GM23248 (cell line): ENCODE data around the gene RXYLT1. TPM values are rescaled to one million over a fixed set of nuclear protein-coding genes. Genes with fewer than 3 reads are reported as not detected.

Experiments used
- DNase-seq: peaks from one replicate; pipeline ENCODE4 v3.0.0-alpha.2; 2015
- H2AFZ ChIP-seq: fragments of 200-600 bp; sonication (generic); 2 replicates; pipeline ENCODE4 v1.6.1; 2016; ENCODE audit warnings: antibody characterized with exemption
- H3F3A ChIP-seq: fragments of 200-600 bp; sonication (generic); 2 replicates; pipeline ENCODE4 v1.6.1; 2016; ENCODE audit warnings: mild to moderate bottlenecking, antibody characterized with exemption, mixed run types; ENCODE audit not compliant: insufficient read depth
- H3K27ac ChIP-seq: fragments of 200-600 bp; sonication (generic); 2 replicates; pipeline ENCODE4 v1.5.1; 2016; ENCODE audit warnings: mild to moderate bottlenecking
- H3K27me3 ChIP-seq: fragments of 200-600 bp; sonication (generic); replicated peaks from 2 replicates; pipeline ENCODE4 v1.6.1; 2016; ENCODE audit warnings: mild to moderate bottlenecking; ENCODE audit not compliant: insufficient read depth
- H3K36me3 ChIP-seq: fragments of 200-600 bp; sonication (generic); 2 replicates; pipeline ENCODE4 v1.6.1; 2016; ENCODE audit warnings: low read depth, mild to moderate bottlenecking
- H3K4me1 ChIP-seq: fragments of 200-600 bp; sonication (generic); 2 replicates; pipeline ENCODE4 v1.6.1; 2016; ENCODE audit warnings: mild to moderate bottlenecking; ENCODE audit not compliant: insufficient read depth
- H3K4me2 ChIP-seq: fragments of 200-600 bp; sonication (generic); one replicate; pipeline ENCODE4 v1.6.1; 2016; ENCODE audit warnings: mild to moderate bottlenecking; ENCODE audit not compliant: unreplicated experiment
- H3K4me3 ChIP-seq: fragments of 200-600 bp; sonication (generic); 2 replicates; pipeline ENCODE4 v1.5.1; 2016; ENCODE audit warnings: mild to moderate bottlenecking
- H3K79me2 ChIP-seq: fragments of 200-600 bp; sonication (generic); 2 replicates; pipeline ENCODE4 v1.6.1; 2016; ENCODE audit warnings: mild to moderate bottlenecking; ENCODE audit not compliant: insufficient read depth
- H3K9ac ChIP-seq: fragments of 200-600 bp; sonication (generic); 2 replicates; pipeline ENCODE4 v1.6.1; 2016; ENCODE audit warnings: mild to moderate bottlenecking
- H3K9me2 ChIP-seq: fragments of 200-600 bp; sonication (generic); 2 replicates; pipeline ENCODE4 v1.6.1; 2016; ENCODE audit warnings: mixed run types, mild to moderate bottlenecking, moderate library complexity; ENCODE audit not compliant: insufficient read depth
- H3K9me3 ChIP-seq: fragments of 200-600 bp; sonication (generic); one replicate; pipeline ENCODE4 v1.6.1; 2017; ENCODE audit warnings: low read depth
- H4K20me1 ChIP-seq: fragments of 200-600 bp; sonication (generic); 2 replicates; pipeline ENCODE4 v1.6.0; 2016; ENCODE audit not compliant: insufficient read depth
- EZH2 ChIP-seq: fragments of 200-600 bp; sonication (generic); IDR thresholded peaks from 2 replicates; pipeline ENCODE4 v1.6.1; 2018; ENCODE audit warnings: antibody characterized with exemption, mild to moderate bottlenecking; ENCODE audit not compliant: insufficient read depth, poor library complexity, severe bottlenecking
- EZH2phosphoT487 ChIP-seq: fragments of 200-600 bp; sonication (generic); IDR thresholded peaks from 2 replicates; pipeline ENCODE4 v1.6.1; 2018; ENCODE audit warnings: antibody characterized with exemption, moderate library complexity, mild to moderate bottlenecking, low read depth; ENCODE audit not compliant: insufficient read depth
- WGBS, 2 experiments: methylation state at CpG; one replicate each; pipeline ENCODE4 v1.1.6; 2015 to 2017; ENCODE audit warnings: low lambda C conversion rate in 2 of 2, low coverage in 1 of 2; ENCODE audit errors: missing lambda C conversion rate in 2 of 2; 5-methylcytosine and 5-hydroxymethylcytosine counted together
- in situ Hi-C: fragments of 300-500 bp; cut with MboI; formaldehyde crosslinking; loops from 2 replicates; pipeline ENCODE4 v1.15.0; 2020
- polyA plus RNA-seq: library from polyadenylated mRNA; unstranded; fragments of >200 nt; fragmentation: Nextera tagmentation; extraction: Ambion mirVana; gene quantifications from 2 replicates; pipeline ENCODE4 v1.2.1, GENCODE V29; 2016
- total RNA-seq: library from RNA; depleted of rRNA; stranded (reverse); fragments of >200 nt; shearing (Covaris generic); gene quantifications from 2 replicates; pipeline ENCODE4 v1.2.3, GENCODE V29; 2014

The RXYLT1 gene
- total and polyA plus RNA-seq, 2 experiments from 2014 or later = 15.4 to 19.9 TPM

- H3K9me3 ChIP-seq = no peaks in the 10 kb centered on the region
- H3K27ac ChIP-seq = no peak overlapping the region
- WGBS, 2 experiments = 83 to 85% methylated on average over 3 of the region's 3 CpGs
- H3K9ac ChIP-seq = no peak overlapping the region
- H3F3A ChIP-seq = no peaks in the 10 kb centered on the region
- no peaks in the 10 kb centered on the region for H3K9me2 ChIP-seq
- TF ChIP-seq EZH2phosphoT487 = no peak
- no peak for TF ChIP-seq EZH2
- no peak overlapping the region for H2AFZ ChIP-seq
- DNase-seq = no peak
- no peaks in the 10 kb centered on the region for H4K20me1 ChIP-seq
- no peaks in the 10 kb centered on the region for H3K27me3 ChIP-seq
- in situ Hi-C loops = no loop called here
- H3K36me3 ChIP-seq = no peaks in the 10 kb centered on the region
- H3K79me2 ChIP-seq = no peaks in the 10 kb centered on the region
- H3K4me1 ChIP-seq = no peaks in the 10 kb centered on the region
- no peak overlapping the region for H3K4me3 ChIP-seq
- H3K4me2 ChIP-seq = no peak overlapping the region
These were observed 35.8 kb downstream of the RXYLT1 start for GRCh38 chr12:63815482-63815852.

GRCh38 chr12:63816031-63816430 lies 36.3 kb downstream of the RXYLT1 start:
- Histone ChIP-seq H3K79me2 (no peaks in the 10 kb centered on the region), H3K9me3 (no peaks in the 10 kb centered on the region), H3K9me2 (no peaks in the 10 kb centered on the region), H3K9ac (no peak overlapping the region), H3K4me2 (no peak overlapping the region), H3K4me1 (no peaks in the 10 kb centered on the region), H3K27ac (no peak overlapping the region), H2AFZ (no peak overlapping the region), H3K27me3 (no peaks in the 10 kb centered on the region), H3F3A (no peaks in the 10 kb centered on the region), H4K20me1 (no peaks in the 10 kb centered on the region), H3K36me3 (no peaks in the 10 kb centered on the region), H3K4me3 (no peak overlapping the region)
- in situ Hi-C loops = no loop called here
- TF ChIP-seq EZH2 (no peak), EZH2phosphoT487 (no peak)
- no peak for DNase-seq
- WGBS, 2 experiments = 73 to 76% methylated on average over 6 of the region's 6 CpGs

- no peak overlapping the region for H2AFZ ChIP-seq
- in situ Hi-C loops = loop anchor here (10.0 kb wide), 1 partner anchor 574 kb away; the partner anchor contains the start of gene C12orf56
- no peaks in the 10 kb centered on the region for H3K27me3 ChIP-seq
- H3K9ac ChIP-seq = no peak overlapping the region
- TF ChIP-seq EZH2 (no peak), EZH2phosphoT487 (no peak)
- H3K27ac ChIP-seq = no peak overlapping the region
- H3K4me1 ChIP-seq = no peaks in the 10 kb centered on the region
- H3F3A ChIP-seq = no peaks in the 10 kb centered on the region
- no peaks in the 10 kb centered on the region for H4K20me1 ChIP-seq
- no peak for DNase-seq
- no peak overlapping the region for H3K4me2 ChIP-seq
- H3K9me2 ChIP-seq = no peaks in the 10 kb centered on the region
- no peaks in the 10 kb centered on the region for H3K79me2 ChIP-seq
- H3K4me3 ChIP-seq = no peak overlapping the region
- no peaks in the 10 kb centered on the region for H3K9me3 ChIP-seq
- no peaks in the 10 kb centered on the region for H3K36me3 ChIP-seq
- 95 to 100% methylated on average over 1 of the region's 1 CpG for WGBS, 2 experiments
These were observed 40.7 kb downstream of the RXYLT1 start for GRCh38 chr12:63820427-63820826.

GRCh38 chr12:63821781-63822251 lies 42.1 kb downstream of the RXYLT1 start:
- peaks cover 4% of the 10 kb centered on the region; the same call in 1 of the 2 replicates for H3K4me1 ChIP-seq
- no peaks in the 10 kb centered on the region for H3K9me2 ChIP-seq
- no peaks in the 10 kb centered on the region for H3K36me3 ChIP-seq
- H3K4me3 ChIP-seq = peak overlapping the region; percentile 80
- H3K79me2 ChIP-seq = no peaks in the 10 kb centered on the region
- no peaks in the 10 kb centered on the region for H3K9me3 ChIP-seq
- H3K9ac ChIP-seq = peak overlapping the region; percentile 77
- peak; percentile 72 for DNase-seq
- no peaks in the 10 kb centered on the region for H3K27me3 ChIP-seq
- no peaks in the 10 kb centered on the region for H3F3A ChIP-seq
- peak overlapping the region; percentile 88 for H3K4me2 ChIP-seq
- WGBS, 2 experiments = 4 to 5% methylated on average over 26 to 38 of the region's 38 CpGs
- no peak for TF ChIP-seq EZH2phosphoT487
- no peak for TF ChIP-seq EZH2
- H2AFZ ChIP-seq = peak overlapping the region; percentile 98
- no peaks in the 10 kb centered on the region for H4K20me1 ChIP-seq
- H3K27ac ChIP-seq = peak overlapping the region; percentile 1
- in situ Hi-C loops = loop anchor here (10.0 kb wide), 1 partner anchor 573 kb away; the partner anchor contains the start of gene C12orf56

- Histone ChIP-seq H3K79me2 (no peaks in the 10 kb centered on the region), H2AFZ (peak overlapping the region; percentile 98), H3K36me3 (no peaks in the 10 kb centered on the region), H3K9ac (peak overlapping the region; percentile 77), H4K20me1 (no peaks in the 10 kb centered on the region), H3K4me2 (peak overlapping the region; percentile 88), H3K9me2 (no peaks in the 10 kb centered on the region), H3K4me3 (peak overlapping the region; percentile 80), H3K27me3 (no peaks in the 10 kb centered on the region), H3K4me1 (peaks cover 4% of the 10 kb centered on the region; the same call in 1 of the 2 replicates), H3K9me3 (no peaks in the 10 kb centered on the region), H3F3A (no peaks in the 10 kb centered on the region), H3K27ac (peak overlapping the region; percentile 1)
- 58 to 66% methylated on average over 6 of the region's 6 CpGs for WGBS, 2 experiments
- TF ChIP-seq EZH2phosphoT487 = no peak
- TF ChIP-seq EZH2 = no peak
- peak; percentile 36 for DNase-seq
- in situ Hi-C loops = loop anchor here (10.0 kb wide), 1 partner anchor 572 kb away; the partner anchor contains the start of gene C12orf56
These were observed 42.6 kb downstream of the RXYLT1 start for GRCh38 chr12:63822352-63822751.
